B cell (primary cell): ENCODE data around the gene TRIM17. TPM values are rescaled to one million over a fixed set of nuclear protein-coding genes. Genes with fewer than 3 reads are reported as not detected.

Experiments used
- ATAC-seq: fragments of 200-7000 bp; cut with Tn5 transposase; one replicate; pipeline ENCODE4 v1.10.0; 2021; ENCODE audit warnings: low read depth, mild to moderate bottlenecking, moderate number of reproducible peaks, moderate library complexity
- CTCF ChIA-PET: fragments of 350-600 bp; sonication (Branson Sonifier 250); formaldehyde crosslinking; loops from one replicate; lab custom pipeline; 2021; ENCODE audit warnings: antibody characterized with exemption, inconsistent platforms; lab: Charles Lee
- POLR2A ChIA-PET: fragments of 350-600 bp; sonication (Branson Sonifier 250); formaldehyde crosslinking; loops from one replicate; lab custom pipeline; 2021; ENCODE audit warnings: antibody characterized with exemption; lab: Charles Lee
- DNase-seq: peaks from one replicate; pipeline ENCODE4 v3.0.0; 2013
- H2AFZ ChIP-seq: 2 replicates; pipeline ENCODE4 v1.6.1; 2012; ENCODE audit warnings: mild to moderate bottlenecking, low read depth, low read length; ENCODE audit not compliant: insufficient read depth, poor library complexity, severe bottlenecking
- H3K27ac ChIP-seq, 2 donors: 1 replicate in 1 of 2; 2 replicates in 1 of 2; pipeline ENCODE4 v1.5.1; 2012 to 2013; ENCODE audit warnings: low read length in 2 of 2, mild to moderate bottlenecking in 2 of 2, moderate library complexity in 1 of 2
- H3K27me3 ChIP-seq, 4 experiments: fragments of 200-600 bp in 1 of 4; sonication (generic) in 1 of 4; replicated peaks in 1 of 4; 1 replicate in 2 of 4; 2 replicates in 2 of 4; pipeline versions ENCODE4 v1.6.1 to v1.7.0; 2013 to 2016; ENCODE audit warnings: low read length in 3 of 4, mild to moderate bottlenecking in 2 of 4, mixed read lengths in 1 of 4, moderate library complexity in 1 of 4; ENCODE audit not compliant: insufficient read depth in 4 of 4, control insufficient read depth in 3 of 4; ENCODE audit errors: control extremely low read depth in 1 of 4
- H3K36me3 ChIP-seq, 2 experiments: replicated peaks in 1 of 2; 1 replicate in 1 of 2; 2 replicates in 1 of 2; pipeline versions ENCODE4 v1.6.1 to v1.7.1; 2013; ENCODE audit warnings: low read length in 1 of 2; ENCODE audit not compliant: insufficient read depth in 2 of 2, control insufficient read depth in 1 of 2; ENCODE audit errors: control extremely low read depth in 1 of 2, extremely low read depth in 1 of 2
- H3K4me1 ChIP-seq, 2 donors: fragments of 200-600 bp in 1 of 2; sonication (generic) in 1 of 2; 1 replicate in 1 of 2; 2 replicates in 1 of 2; pipeline versions ENCODE4 v1.5.1 to v1.6.1; 2013 to 2017; ENCODE audit warnings: low read length in 2 of 2; ENCODE audit not compliant: control insufficient read depth in 2 of 2, insufficient read depth in 2 of 2
- H3K4me2 ChIP-seq: replicated peaks from 2 replicates; pipeline ENCODE3; 2012; ENCODE audit warnings: mild to moderate bottlenecking, low read depth, low read length; ENCODE audit not compliant: poor library complexity, severe bottlenecking
- H3K4me3 ChIP-seq, 5 experiments: fragments of 200-600 bp in 1 of 5; sonication (generic) in 1 of 5; 1 replicate in 3 of 5; 2 replicates in 2 of 5; pipeline versions ENCODE4 v1.5.1 to v1.7.0; 2011 to 2016; ENCODE audit warnings: low read length in 4 of 5, mild to moderate bottlenecking in 4 of 5, low read depth in 2 of 5, control low read depth in 1 of 5, moderate library complexity in 1 of 5; ENCODE audit not compliant: insufficient read depth in 1 of 5; ENCODE audit errors: control extremely low read depth in 1 of 5, extremely low read depth in 1 of 5
- H3K79me2 ChIP-seq: fragments of 200-600 bp; sonication (generic); one replicate; pipeline ENCODE4 v1.6.0; 2016; ENCODE audit warnings: low read length; ENCODE audit not compliant: control insufficient read depth, insufficient read depth
- H3K9ac ChIP-seq: fragments of 200-600 bp; sonication (generic); 2 replicates; pipeline ENCODE4 v1.6.1; 2017; ENCODE audit warnings: mild to moderate bottlenecking, low read length, moderate library complexity
- H3K9me3 ChIP-seq, 3 donors: one replicate each; pipeline versions ENCODE4 v1.6.1 to v1.7.1; 2013; ENCODE audit warnings: low read length in 2 of 3; ENCODE audit not compliant: control insufficient read depth in 2 of 3, insufficient read depth in 1 of 3; ENCODE audit errors: control extremely low read depth in 1 of 3
- H4K20me1 ChIP-seq: 2 replicates; pipeline ENCODE4 v1.6.0; 2012; ENCODE audit warnings: mild to moderate bottlenecking, low read length; ENCODE audit not compliant: insufficient read depth, control insufficient read depth, poor library complexity, severe bottlenecking
- H3K27ac Mint-ChIP-seq: one replicate; pipeline ENCODE4 v1.8.0; 2021; ENCODE audit warnings: mixed read lengths
- H3K27me3 Mint-ChIP-seq: one replicate; pipeline ENCODE4 v1.8.0; 2021; ENCODE audit warnings: mixed read lengths
- H3K4me1 Mint-ChIP-seq: one replicate; pipeline ENCODE4 v1.8.0; 2021; ENCODE audit warnings: mixed read lengths
- H3K4me3 Mint-ChIP-seq: one replicate; pipeline ENCODE4 v1.8.0; 2021; ENCODE audit warnings: mixed read lengths
- H3K9me3 Mint-ChIP-seq: one replicate; pipeline ENCODE4 v1.8.0; 2022; ENCODE audit warnings: mixed read lengths; ENCODE audit not compliant: insufficient read depth
- EZH2 ChIP-seq: IDR thresholded peaks from 2 replicates; pipeline ENCODE4 v1.6.1; 2012; ENCODE audit warnings: borderline replicate concordance, low read depth, mild to moderate bottlenecking, moderate library complexity, low read length; ENCODE audit not compliant: insufficient read depth, poor library complexity, severe bottlenecking
- WGBS: methylation state at CpG from one replicate; pipeline ENCODE4 v1.1.5; 2013; ENCODE audit warnings: missing lambda C conversion rate; ENCODE audit not compliant: insufficient coverage; 5-methylcytosine and 5-hydroxymethylcytosine counted together
- intact Hi-C: fragments of 100-400 bp; cut with micrococcal nuclease; formaldehyde crosslinking; loops from one replicate; pipeline ENCODE4 v1.10.0; 2022
- polyA plus RNA-seq: library from polyadenylated mRNA; depleted of rRNA; stranded (reverse); fragments of >200 nt; gene quantifications from 2 replicates; pipeline ENCODE4 v1.2.3, GENCODE V29; 2012
- total RNA-seq, 2 donors: library from RNA; stranded (reverse); fragments of 120-200 nt in 1 of 2; gene quantifications; 1 replicate in 1 of 2; 2 replicates in 1 of 2; pipeline versions ENCODE4 v1.2.3 to v1.2.4, GENCODE V29; 2013 to 2022
- TF ChIP-seq, protein P1 (sequence below): fragments of 200-600 bp; IDR thresholded peaks from one replicate; pipeline ENCODE4 v1.8.0; 2022; ENCODE audit warnings: antibody characterized with exemption, mild to moderate bottlenecking

The TRIM17 gene
- total and polyA plus RNA-seq, 2 donors (not counting 1 experiment from before 2014, with no cell fraction given) = not detected

DNA sequence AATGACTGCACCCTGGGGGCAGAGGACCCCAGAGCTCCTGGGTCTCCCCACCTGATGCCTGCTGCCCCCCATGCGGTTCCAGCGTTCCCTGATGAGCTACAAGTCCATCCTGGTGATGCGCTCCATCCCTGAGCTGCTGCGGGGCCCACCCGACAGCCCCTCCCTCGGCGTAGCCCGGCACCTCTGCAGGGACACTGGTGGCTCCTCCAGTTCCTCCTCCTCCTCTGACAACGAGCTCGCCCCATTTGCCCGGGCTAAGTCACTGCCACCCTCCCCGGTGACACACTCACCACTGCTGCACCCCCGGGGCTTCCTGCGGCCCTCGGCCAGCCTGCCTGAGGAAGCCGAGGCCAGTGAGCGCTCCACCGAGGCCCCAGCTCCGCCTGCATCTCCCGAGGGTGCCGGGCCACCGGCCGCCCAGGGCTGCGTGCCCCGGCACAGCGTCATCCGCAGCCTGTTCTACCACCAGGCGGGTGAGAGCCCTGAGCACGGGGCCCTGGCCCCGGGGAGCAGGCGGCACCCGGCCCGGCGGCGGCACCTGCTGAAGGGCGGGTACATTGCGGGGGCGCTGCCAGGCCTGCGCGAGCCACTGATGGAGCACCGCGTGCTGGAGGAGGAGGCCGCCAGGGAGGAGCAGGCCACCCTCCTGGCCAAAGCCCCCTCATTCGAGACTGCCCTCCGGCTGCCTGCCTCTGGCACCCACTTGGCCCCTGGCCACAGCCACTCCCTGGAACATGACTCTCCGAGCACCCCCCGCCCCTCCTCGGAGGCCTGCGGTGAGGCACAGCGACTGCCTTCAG is 45.5 kb downstream of the TRIM17 start:
- Mint-ChIP-seq H3K27me3 (no peaks in the 10 kb centered on the region), H3K4me1 (no peaks in the 10 kb centered on the region)
- CTCF ChIA-PET = no interaction called here

DNA sequence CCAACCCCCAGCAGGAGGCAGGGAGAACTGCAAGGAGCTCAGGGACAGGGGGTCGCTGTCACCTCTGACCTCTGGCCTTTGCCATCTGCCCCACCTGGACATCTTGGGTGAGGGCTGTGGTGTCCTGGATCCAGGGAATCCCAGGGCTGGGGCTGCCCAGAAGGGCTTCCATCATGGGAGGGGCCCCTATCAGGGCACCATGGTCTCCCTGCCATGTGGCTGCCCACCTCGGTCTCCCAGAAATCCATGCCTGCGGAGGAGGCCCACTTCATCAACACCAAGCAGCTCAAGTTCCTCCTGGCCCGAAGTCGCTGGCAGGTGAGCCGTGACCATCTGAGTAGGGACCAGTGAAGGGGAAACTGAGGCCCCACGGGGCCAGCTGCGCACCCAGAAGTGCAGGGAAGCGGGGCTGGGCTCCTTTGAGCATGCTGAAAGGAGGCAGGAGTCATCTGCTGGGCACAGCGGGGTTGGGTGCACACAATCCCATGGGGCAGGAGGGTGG is 46.2 kb downstream of the TRIM17 start:
- WGBS = 70% methylated on average over 10 of the region's 10 CpGs
- POLR2A ChIA-PET = no interaction called here
- no peak for DNase-seq
- Mint-ChIP-seq H3K4me3 (no peak overlapping the region), H3K4me1 (no peaks in the 10 kb centered on the region), H3K9me3 (no peaks in the 10 kb centered on the region), H3K27ac (no peak overlapping the region), H3K27me3 (no peaks in the 10 kb centered on the region)
- TF ChIP-seq EZH2 = no peak
- TF ChIP-seq, protein P1, sequence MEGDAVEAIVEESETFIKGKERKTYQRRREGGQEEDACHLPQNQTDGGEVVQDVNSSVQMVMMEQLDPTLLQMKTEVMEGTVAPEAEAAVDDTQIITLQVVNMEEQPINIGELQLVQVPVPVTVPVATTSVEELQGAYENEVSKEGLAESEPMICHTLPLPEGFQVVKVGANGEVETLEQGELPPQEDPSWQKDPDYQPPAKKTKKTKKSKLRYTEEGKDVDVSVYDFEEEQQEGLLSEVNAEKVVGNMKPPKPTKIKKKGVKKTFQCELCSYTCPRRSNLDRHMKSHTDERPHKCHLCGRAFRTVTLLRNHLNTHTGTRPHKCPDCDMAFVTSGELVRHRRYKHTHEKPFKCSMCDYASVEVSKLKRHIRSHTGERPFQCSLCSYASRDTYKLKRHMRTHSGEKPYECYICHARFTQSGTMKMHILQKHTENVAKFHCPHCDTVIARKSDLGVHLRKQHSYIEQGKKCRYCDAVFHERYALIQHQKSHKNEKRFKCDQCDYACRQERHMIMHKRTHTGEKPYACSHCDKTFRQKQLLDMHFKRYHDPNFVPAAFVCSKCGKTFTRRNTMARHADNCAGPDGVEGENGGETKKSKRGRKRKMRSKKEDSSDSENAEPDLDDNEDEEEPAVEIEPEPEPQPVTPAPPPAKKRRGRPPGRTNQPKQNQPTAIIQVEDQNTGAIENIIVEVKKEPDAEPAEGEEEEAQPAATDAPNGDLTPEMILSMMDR = no peak
- no peak overlapping the region for H3K4me2 ChIP-seq
- no peaks in the 10 kb centered on the region for H3K36me3 ChIP-seq
- H3K4me3 ChIP-seq = no peak overlapping the region
- no peaks in the 10 kb centered on the region for H3K4me1 ChIP-seq
- no peaks in the 10 kb centered on the region for H3K27me3 ChIP-seq
- intact Hi-C loops = no loop called here
- no peaks in the 10 kb centered on the region for H4K20me1 ChIP-seq
- H3K9me3 ChIP-seq = no peaks in the 10 kb centered on the region
- no peak overlapping the region for H3K9ac ChIP-seq
- no peaks in the 10 kb centered on the region for H3K79me2 ChIP-seq
- ATAC-seq = no peak
- no peak overlapping the region for H2AFZ ChIP-seq
- CTCF ChIA-PET = no interaction called here
- no peak overlapping the region for H3K27ac ChIP-seq

More for the DNA sequence above, 45.5 kb downstream of the TRIM17 start:
- Histone ChIP-seq H3K27ac (no peak overlapping the region), H3K4me3 (no peak overlapping the region), H3K4me2 (no peak overlapping the region), H3K9ac (no peak overlapping the region), H4K20me1 (no peaks in the 10 kb centered on the region), H3K36me3 (no peaks in the 10 kb centered on the region), H3K79me2 (no peaks in the 10 kb centered on the region), H3K4me1 (no peaks in the 10 kb centered on the region), H3K27me3 (no peaks in the 10 kb centered on the region), H3K9me3 (no peaks in the 10 kb centered on the region), H2AFZ (no peak overlapping the region)
- DNase-seq = no peak
- no peak for TF ChIP-seq EZH2
- TF ChIP-seq, protein P1 = no peak
- Mint-ChIP-seq H3K27ac (no peak overlapping the region), H3K9me3 (no peaks in the 10 kb centered on the region), H3K4me3 (no peak overlapping the region)
- ATAC-seq = no peak
- intact Hi-C loops = no loop called here
- POLR2A ChIA-PET = no interaction called here
- 92% methylated on average over 50 of the region's 50 CpGs for WGBS
